Measurements from ENCODE around the gene TLE2.

TLE2 gene

GRCh38 chr19:3067563-3067962 is 38.5 kb upstream of the TLE2 start:
- DNase-seq (ENCODE audit: low spot score), result no peak
- no peak overlapping the region for H3K27ac ChIP-seq

GRCh38 chr19:3066482-3067049 is 37.5 kb upstream of the TLE2 start:
- TF ChIP-seq, protein P1, sequence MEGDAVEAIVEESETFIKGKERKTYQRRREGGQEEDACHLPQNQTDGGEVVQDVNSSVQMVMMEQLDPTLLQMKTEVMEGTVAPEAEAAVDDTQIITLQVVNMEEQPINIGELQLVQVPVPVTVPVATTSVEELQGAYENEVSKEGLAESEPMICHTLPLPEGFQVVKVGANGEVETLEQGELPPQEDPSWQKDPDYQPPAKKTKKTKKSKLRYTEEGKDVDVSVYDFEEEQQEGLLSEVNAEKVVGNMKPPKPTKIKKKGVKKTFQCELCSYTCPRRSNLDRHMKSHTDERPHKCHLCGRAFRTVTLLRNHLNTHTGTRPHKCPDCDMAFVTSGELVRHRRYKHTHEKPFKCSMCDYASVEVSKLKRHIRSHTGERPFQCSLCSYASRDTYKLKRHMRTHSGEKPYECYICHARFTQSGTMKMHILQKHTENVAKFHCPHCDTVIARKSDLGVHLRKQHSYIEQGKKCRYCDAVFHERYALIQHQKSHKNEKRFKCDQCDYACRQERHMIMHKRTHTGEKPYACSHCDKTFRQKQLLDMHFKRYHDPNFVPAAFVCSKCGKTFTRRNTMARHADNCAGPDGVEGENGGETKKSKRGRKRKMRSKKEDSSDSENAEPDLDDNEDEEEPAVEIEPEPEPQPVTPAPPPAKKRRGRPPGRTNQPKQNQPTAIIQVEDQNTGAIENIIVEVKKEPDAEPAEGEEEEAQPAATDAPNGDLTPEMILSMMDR (IDR thresholded peaks at IDR 0.05), result no peak
- Histone ChIP-seq H3K4me3 (no peak overlapping the region), H3K27ac (no peak overlapping the region)
- DNase-seq (ENCODE audit: low spot score), result no peak

More at GRCh38 chr19:3067563-3067962, 38.5 kb upstream of the TLE2 start:
- TF ChIP-seq, protein P1 (IDR thresholded peaks at IDR 0.05), result no peak
- H3K4me3 ChIP-seq, result no peak overlapping the region

DNA sequence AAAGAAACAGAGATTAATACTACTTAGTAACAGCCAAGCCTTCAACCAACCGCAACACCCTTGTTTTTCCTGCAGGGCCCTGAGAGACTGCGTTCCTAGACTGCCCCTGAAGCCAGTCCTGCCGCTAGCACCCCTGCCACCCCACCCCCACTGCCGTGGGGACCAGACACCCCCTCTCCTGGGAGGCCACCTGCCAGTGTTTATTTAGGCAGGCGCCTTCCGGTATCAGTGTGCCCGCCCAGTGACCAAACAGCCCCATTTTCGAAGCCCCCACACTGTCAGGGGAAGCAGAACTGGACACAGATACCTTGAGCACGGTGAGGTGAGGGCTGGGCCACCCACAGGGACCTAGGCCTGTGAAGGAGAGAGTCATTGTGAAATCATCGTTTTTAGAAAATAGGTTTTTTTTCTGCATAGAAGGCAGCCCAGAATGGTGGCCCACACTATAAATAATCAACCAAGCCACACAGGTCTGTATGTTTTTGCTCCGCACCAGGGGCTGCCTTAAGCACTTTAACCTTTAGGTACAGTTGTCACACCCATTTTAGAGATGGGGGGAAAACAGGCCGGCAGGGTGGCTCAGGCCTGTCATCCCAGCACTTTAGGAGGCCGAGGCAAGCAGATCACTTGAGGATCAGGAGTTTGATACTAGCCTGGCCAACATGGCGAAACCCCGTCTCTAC is 36.7 kb upstream of the TLE2 start:
- Histone ChIP-seq H3K4me3 (no peak overlapping the region), H3K27ac (no peak overlapping the region)
- TF ChIP-seq, protein P1 (IDR thresholded peaks at IDR 0.05), result no peak
- no peak for DNase-seq (ENCODE audit: low spot score)

GRCh38 chr19:3064011-3064330 is 34.9 kb upstream of the TLE2 start:
- no peak for DNase-seq (ENCODE audit: low spot score)
- Histone ChIP-seq H3K27ac (no peak overlapping the region), H3K4me3 (no peak overlapping the region)
- TF ChIP-seq, protein P1 (IDR thresholded peaks at IDR 0.05), result no peak

- Histone ChIP-seq H3K27ac (peak within 1 kb of the TSS; percentile 73 to 100), H3K4me3 (peak within 1 kb of the TSS; percentile 97)
- no peak for DNase-seq (ENCODE audit: low spot score)
- TF ChIP-seq, protein P1 (IDR thresholded peaks at IDR 0.05), result no peak
Measured at GRCh38 chr19:3062165-3063105, 33.4 kb upstream of the TLE2 start, which contains the start of gene TLE5. TLE5 (minus strand) TSS chr19:3062495; CDS start chr19:3062200, 295 bp downstream.

DNA sequence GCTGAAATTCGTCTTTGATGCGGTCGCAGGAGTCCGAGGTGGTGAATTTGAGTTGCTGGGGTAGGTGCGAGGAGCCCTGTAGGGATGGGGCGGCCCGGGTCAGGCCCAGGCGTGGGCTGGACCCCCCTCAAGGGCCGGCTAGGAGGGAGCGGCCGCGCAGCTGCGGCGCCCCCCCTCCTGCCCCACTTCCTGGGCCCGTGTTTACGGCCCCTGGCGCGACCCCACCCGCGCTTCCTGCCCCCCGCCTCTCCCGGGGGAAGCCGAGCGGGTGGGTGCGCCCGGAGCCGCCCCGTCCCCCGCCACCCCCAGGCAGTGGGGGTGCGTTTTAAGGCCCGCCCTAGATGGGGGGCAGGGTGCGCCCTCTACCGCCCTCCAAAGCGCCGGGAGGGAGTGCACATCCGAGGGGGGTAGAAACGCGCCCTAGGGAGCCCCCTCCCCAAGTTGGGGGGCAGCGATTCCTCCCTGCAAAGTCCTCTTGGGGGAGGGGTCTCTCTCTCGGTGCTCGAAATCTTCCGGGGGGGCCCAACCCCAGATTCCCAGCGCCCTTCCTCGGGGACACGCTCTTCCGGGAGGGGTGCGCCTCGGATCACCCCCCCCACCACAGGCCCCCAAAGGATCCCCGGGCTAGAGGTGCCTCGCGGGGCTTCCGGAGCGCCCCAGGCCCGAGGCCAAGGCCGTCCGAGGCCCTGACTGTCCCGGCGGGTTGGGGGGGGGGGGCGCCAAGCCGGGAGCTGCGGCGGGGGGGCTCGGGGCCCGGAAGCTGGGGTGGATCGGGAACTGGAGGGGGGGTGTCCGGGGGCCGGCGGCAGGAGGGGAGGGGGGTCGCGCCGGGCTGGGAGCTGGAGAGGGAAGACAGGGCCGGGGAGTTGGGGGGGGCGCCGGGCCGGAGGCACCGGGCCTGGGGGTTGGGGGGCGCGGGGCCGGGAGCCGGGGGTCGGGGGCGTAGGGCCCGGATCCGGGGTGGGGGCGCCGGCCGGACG is 32.4 kb upstream of the TLE2 start:
- peak overlapping the region; percentile 73 to 100 for H3K27ac ChIP-seq
- peak overlapping the region; percentile 97 for H3K4me3 ChIP-seq
- no peak for DNase-seq (ENCODE audit: low spot score)
- TF ChIP-seq, protein P1 (IDR thresholded peaks at IDR 0.05), result no peak
